ENCODE measurements around the gene RFLNA. TPM values are rescaled to one million over a fixed set of nuclear protein-coding genes. Genes with fewer than 3 reads are reported as not detected.

RFLNA gene
- total RNA-seq, 2 donors from 2014 or later: 0.41 to 0.59 TPM

- Histone ChIP-seq H3K27ac (no peak overlapping the region), H3K27me3 (no peaks in the 10 kb centered on the region), H3K4me1 (peaks cover 0 to 15% of the 10 kb centered on the region in 2 donors), H3K9me3 (peaks cover 0 to 15% of the 10 kb centered on the region in 2 donors), H3K36me3 (peaks cover 45% of the 10 kb centered on the region), H3K4me3 (no peak overlapping the region)
- no peak for TF ChIP-seq CTCF (IDR thresholded peaks at IDR 0.05)
- DNase-seq (ENCODE audit: low spot score): no peak
Observed at GRCh38 chr12:124323771-124324530, 29.1 kb downstream of the RFLNA start.

- Histone ChIP-seq H3K4me1 (peaks cover 0 to 15% of the 10 kb centered on the region in 2 donors), H3K36me3 (peaks cover 56% of the 10 kb centered on the region), H3K27me3 (no peaks in the 10 kb centered on the region), H3K27ac (peak overlapping the region in 1 of 2 donors; percentile 81), H3K4me3 (no peak overlapping the region), H3K9me3 (peaks cover 0 to 15% of the 10 kb centered on the region in 2 donors)
- DNase-seq (ENCODE audit: low spot score): no peak
- no peak for TF ChIP-seq CTCF (IDR thresholded peaks at IDR 0.05)
Observed at GRCh38 chr12:124324803-124325705, 30.2 kb downstream of the RFLNA start.

GRCh38 chr12:124326104-124326503, 31.2 kb downstream of the RFLNA start:
- Histone ChIP-seq H3K36me3 (peaks cover 66% of the 10 kb centered on the region), H3K27me3 (no peaks in the 10 kb centered on the region), H3K4me1 (peaks cover 0 to 15% of the 10 kb centered on the region in 2 donors), H3K4me3 (no peak overlapping the region), H3K27ac (peak overlapping the region in 1 of 2 donors; percentile 81), H3K9me3 (peaks cover 0 to 15% of the 10 kb centered on the region in 2 donors)
- no peak for DNase-seq (ENCODE audit: low spot score)
- TF ChIP-seq CTCF (IDR thresholded peaks at IDR 0.05): no peak

GRCh38 chr12:124326871-124327270, 32.0 kb downstream of the RFLNA start:
- Histone ChIP-seq H3K9me3 (peaks cover 0 to 15% of the 10 kb centered on the region in 2 donors), H3K36me3 (peaks cover 74% of the 10 kb centered on the region), H3K27me3 (no peaks in the 10 kb centered on the region), H3K4me3 (no peak overlapping the region), H3K4me1 (peaks cover 0 to 15% of the 10 kb centered on the region in 2 donors), H3K27ac (peak overlapping the region; percentile 81 to 84)
- no peak for TF ChIP-seq CTCF (IDR thresholded peaks at IDR 0.05)
- DNase-seq (ENCODE audit: low spot score): no peak

- H3K36me3 ChIP-seq: peaks cover 80% of the 10 kb centered on the region
- peaks cover 0 to 15% of the 10 kb centered on the region in 2 donors for H3K9me3 ChIP-seq
- H3K4me3 ChIP-seq: no peak overlapping the region
- TF ChIP-seq CTCF (IDR thresholded peaks at IDR 0.05): no peak
- DNase-seq (ENCODE audit: low spot score): no peak
- peaks cover 0 to 15% of the 10 kb centered on the region in 2 donors for H3K4me1 ChIP-seq
- H3K27me3 ChIP-seq: no peaks in the 10 kb centered on the region
- H3K27ac ChIP-seq: peak overlapping the region; percentile 81 to 84
Observed at GRCh38 chr12:124327362-124328043, 32.6 kb downstream of the RFLNA start.

All from right atrium auricular region (tissue), 2 donors.